PFSK-1 (cell line): ENCODE measurements around the gene RUNX3.

Experiments used
- SIN3A ChIP-seq: IDR thresholded peaks from 2 replicates; pipeline ENCODE4 v1.6.1; 2012; ENCODE audit warnings: mild to moderate bottlenecking, low read length, moderate library complexity, borderline replicate concordance; ENCODE audit not compliant: insufficient read depth
- TAF1 ChIP-seq: IDR thresholded peaks from 2 replicates; pipeline ENCODE4 v1.6.1; 2012; ENCODE audit warnings: low read length, control low read depth, borderline replicate concordance; ENCODE audit not compliant: insufficient read depth
- TF ChIP-seq, protein P1 (sequence below), 2 experiments: IDR thresholded peaks; 2 replicates each; pipeline versions ENCODE4 v1.6.1 to v1.8.0; 2011 to 2012; ENCODE audit warnings: low read depth in 2 of 2, low read length in 2 of 2, control low read depth in 1 of 2, inconsistent platforms in 1 of 2, mild to moderate bottlenecking in 1 of 2, moderate library complexity in 1 of 2; ENCODE audit not compliant: insufficient read depth in 1 of 2

GRCh38 chr1:24855474-24855873, 74.6 kb downstream of the RUNX3 start:
- TF ChIP-seq, protein P1, sequence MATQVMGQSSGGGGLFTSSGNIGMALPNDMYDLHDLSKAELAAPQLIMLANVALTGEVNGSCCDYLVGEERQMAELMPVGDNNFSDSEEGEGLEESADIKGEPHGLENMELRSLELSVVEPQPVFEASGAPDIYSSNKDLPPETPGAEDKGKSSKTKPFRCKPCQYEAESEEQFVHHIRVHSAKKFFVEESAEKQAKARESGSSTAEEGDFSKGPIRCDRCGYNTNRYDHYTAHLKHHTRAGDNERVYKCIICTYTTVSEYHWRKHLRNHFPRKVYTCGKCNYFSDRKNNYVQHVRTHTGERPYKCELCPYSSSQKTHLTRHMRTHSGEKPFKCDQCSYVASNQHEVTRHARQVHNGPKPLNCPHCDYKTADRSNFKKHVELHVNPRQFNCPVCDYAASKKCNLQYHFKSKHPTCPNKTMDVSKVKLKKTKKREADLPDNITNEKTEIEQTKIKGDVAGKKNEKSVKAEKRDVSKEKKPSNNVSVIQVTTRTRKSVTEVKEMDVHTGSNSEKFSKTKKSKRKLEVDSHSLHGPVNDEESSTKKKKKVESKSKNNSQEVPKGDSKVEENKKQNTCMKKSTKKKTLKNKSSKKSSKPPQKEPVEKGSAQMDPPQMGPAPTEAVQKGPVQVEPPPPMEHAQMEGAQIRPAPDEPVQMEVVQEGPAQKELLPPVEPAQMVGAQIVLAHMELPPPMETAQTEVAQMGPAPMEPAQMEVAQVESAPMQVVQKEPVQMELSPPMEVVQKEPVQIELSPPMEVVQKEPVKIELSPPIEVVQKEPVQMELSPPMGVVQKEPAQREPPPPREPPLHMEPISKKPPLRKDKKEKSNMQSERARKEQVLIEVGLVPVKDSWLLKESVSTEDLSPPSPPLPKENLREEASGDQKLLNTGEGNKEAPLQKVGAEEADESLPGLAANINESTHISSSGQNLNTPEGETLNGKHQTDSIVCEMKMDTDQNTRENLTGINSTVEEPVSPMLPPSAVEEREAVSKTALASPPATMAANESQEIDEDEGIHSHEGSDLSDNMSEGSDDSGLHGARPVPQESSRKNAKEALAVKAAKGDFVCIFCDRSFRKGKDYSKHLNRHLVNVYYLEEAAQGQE (IDR thresholded peaks at IDR 0.05; ENCODE audit: insufficient read depth in 1 of 2, low read depth in 2 of 2, low read length in 2 of 2), result no peak
- TF ChIP-seq TAF1 (no peak), SIN3A (no peak)
